HG03135 (cell line): ENCODE data around the gene STEEP1.
A peak's percentile ranks its signal among the peaks of the same experiment; 100 is the strongest.
"Not testable (repeated sequence)": the region's sequence is repeated elsewhere in the genome, so short reads cannot be mapped to it uniquely, and the experiment has no call there.

Experiments used
- ATAC-seq: cut with Tn5 transposase; IDR thresholded peaks from one replicate; pipeline ENCODE4 v1.9.1; 2021; ENCODE audit warnings: mild to moderate bottlenecking, moderate library complexity; ENCODE audit not compliant: unreplicated experiment

STEEP1 gene

DNA sequence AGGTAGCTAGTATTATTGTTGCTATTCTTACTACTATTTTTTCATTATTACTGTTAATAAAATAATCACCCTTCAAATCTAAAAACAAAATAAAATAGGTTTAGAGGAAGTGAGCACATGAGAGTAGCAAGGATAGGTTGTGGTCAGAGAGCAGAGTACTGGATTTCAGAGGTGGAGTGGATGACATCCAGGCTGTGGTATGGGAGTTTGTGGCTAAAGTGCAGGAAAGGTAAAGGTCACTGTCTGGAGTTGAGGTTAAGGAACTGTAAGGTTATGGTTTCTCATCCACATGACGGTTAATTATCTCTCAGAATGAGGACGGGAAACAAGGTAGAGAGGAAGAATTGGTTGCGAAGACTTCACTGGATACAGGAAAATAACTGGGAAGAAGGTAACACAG, 27.7 kb downstream of the STEEP1 start:
- ATAC-seq: no peak

GRCh38 chrX:119529345-119530276, 35.6 kb downstream of the STEEP1 start:
- ATAC-seq: no peak

- ATAC-seq: no peak
These were observed 41.5 kb downstream of the STEEP1 start for GRCh38 chrX:119523664-119524184.

DNA sequence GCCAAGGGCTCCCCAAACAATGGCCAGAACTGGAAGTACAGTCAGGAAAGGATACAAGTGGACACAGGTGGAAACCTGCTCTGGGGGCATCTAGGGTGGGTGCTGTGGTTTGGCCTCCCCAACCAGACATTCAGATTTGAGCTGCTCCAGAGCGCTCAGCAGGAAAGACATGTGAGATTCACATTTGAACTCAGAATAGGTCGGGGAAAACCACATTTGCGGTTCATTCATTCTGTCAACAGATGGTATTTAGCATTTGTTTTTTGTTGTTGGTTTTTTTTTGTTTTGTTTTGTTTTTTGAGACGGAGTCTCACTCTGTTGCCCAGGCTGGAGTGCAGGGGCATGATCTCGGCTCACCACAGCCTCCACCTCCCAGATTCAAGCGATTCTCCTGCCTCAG, 44.0 kb downstream of the STEEP1 start:
- ATAC-seq: no peak

- no peak for ATAC-seq
These were observed 46.8 kb downstream of the STEEP1 start for GRCh38 chrX:119518371-119518770.

DNA sequence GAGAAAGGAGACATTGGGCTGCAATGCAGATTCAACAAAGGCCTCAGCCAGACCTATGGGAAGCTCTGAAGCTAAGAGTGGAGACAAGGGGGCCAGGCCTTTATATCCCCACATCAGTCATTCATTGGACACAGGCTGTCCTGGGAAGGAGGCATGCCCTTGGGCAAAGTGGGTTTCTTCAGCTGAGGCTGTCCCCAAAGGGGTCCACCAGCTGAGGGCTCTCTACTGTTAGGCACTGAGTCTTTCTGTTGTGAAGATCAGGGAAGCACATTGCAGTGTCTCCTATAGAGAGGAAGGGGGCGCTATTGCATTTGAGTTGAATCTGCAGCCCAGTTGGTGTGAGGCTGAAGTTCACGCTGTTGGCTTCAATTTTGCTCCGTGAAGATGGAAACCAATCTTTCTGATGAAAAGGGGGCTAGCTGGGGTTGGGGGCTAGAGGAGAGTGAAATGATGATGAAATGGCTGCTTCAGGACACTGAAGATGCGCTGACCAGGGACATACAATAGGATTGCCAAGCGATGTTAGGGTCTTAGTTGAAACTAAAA, 49.0 kb downstream of the STEEP1 start:
- ATAC-seq: peak; percentile 80

DNA sequence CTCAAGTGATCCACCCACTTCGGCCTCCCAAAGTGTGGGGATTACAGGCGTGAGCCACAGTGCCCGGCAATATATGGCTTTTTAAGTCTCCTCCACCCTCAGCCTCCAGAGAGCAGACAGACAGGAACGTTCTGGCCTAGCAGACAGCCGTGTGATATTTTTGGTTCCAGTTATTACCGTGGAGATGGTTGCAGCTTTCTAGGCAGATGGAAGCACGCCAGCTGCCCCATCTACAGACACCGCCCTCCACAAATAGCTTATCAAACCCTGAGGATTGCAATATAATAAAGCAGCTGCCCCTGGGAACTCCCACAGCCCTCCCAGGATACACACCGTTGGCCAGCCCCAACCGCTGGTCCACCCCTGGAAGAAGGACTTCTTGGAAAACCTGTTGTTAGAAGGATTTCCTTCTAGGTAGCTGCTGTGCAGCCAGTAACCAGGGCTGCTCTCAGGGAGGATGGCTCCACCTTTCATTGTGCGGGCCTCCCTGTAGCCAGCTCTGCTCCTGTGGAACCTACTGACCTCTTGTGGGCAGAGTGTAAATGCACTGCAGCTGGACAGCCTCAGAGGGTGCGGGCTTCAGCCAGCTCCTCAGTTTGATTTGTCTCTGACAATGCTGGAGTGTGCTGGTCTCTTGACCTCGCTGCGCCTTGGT, 52.9 kb downstream of the STEEP1 start:
- peak; percentile 71 for ATAC-seq

- no peak for ATAC-seq
These were observed 58.0 kb downstream of the STEEP1 start for GRCh38 chrX:119507206-119507605.

- ATAC-seq: no peak
These were observed 59.3 kb downstream of the STEEP1 start for GRCh38 chrX:119505945-119506344.

GRCh38 chrX:119505145-119505544, 60.1 kb downstream of the STEEP1 start:
- not testable (repeated sequence) for ATAC-seq

- no peak for ATAC-seq
These were observed 61.7 kb downstream of the STEEP1 start for GRCh38 chrX:119503484-119503861.

DNA sequence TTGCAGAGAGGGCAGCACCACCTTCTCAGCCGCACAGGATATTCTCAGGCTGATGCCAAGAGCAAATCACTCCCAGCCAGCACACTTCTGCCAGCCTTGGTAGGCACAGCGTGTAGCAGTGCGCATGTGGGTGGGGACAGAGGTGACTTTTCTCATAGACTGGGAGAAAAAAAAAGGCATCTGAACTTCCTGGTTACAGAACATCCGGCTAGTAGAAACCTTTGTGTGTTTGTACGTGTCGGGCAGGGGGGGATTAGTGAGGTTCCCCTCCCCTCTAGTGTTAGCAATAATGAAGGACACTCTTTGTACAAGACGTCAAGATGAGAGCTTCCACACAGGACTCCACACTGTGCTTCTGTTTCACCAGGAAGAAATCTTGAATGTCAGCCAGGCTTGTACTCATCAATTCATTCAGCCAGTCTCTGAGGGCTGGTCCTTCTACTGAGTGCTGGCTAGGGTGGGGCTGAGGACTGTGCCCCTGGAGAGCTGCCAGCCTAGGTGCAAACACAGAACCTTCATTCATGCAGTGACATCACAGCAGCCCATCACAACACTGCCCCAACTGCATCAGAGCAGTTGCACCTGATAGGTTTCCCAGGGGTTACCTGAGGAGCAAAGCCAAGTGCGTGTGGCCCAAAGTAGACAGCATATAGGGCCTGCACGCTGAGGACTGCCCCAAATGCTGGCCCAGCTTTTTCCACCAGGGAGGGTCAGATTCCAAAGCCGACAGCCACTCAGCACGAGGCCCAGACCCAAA, 62.3 kb downstream of the STEEP1 start:
- ATAC-seq: no peak

GRCh38 chrX:119501511-119502148, 63.6 kb downstream of the STEEP1 start:
- ATAC-seq: no peak

- no peak for ATAC-seq
These were observed 65.0 kb downstream of the STEEP1 start for GRCh38 chrX:119500061-119500800.

GRCh38 chrX:119497185-119497584, 68.0 kb downstream of the STEEP1 start:
- no peak for ATAC-seq

DNA sequence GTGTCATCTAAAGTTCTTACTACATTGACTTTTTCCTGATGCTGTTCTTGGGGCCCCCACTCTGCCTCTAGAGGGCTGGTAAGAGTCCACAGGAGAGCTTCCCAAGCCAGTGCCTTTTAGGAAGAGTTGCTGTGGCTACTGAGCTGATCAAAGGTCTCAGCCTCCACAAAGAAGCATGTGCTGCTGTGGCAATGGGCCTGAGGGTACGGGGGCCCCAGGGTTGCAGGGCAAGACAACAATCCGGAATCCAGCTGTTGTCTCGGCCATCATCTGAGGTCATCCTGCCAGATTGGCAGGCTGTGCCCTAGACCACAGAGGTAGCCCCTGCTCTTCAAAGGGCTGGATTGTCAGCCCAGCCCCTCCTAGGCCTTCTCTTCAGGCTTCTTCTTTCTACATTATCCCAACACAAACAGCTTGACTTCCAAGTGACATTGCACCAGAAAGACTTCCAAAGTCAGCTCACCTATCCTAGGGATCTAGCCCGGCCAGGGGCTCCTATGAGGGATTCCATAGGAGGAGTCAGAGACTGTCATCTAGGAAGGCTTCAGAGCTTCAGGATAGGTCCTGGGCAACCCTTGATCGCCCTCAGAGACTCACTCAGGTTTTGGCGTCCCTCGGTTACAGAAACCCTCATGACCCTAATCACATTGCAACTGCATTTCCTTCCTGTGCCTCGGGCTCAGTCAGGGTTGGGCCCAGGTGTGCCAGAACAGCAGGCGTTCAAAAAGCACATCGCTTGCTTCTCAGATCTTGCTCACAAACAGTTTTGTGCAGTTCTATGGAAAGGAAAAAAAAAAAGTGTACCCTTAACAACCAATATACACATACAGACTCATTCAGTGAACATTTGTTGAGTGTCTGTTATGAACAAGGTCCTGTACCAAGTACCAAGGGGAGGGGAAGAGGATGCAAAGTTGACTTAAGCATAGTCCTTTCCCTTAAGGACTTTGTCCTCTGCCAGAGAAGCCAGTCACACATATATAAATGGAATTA, 69.2 kb downstream of the STEEP1 start:
- no peak for ATAC-seq

GRCh38 chrX:119493851-119494495, 71.2 kb downstream of the STEEP1 start:
- ATAC-seq: not testable (repeated sequence)

- no peak for ATAC-seq
These were observed 72.7 kb downstream of the STEEP1 start for GRCh38 chrX:119492463-119492862.
